Measurements from ENCODE around the gene SNX32.

DNA sequence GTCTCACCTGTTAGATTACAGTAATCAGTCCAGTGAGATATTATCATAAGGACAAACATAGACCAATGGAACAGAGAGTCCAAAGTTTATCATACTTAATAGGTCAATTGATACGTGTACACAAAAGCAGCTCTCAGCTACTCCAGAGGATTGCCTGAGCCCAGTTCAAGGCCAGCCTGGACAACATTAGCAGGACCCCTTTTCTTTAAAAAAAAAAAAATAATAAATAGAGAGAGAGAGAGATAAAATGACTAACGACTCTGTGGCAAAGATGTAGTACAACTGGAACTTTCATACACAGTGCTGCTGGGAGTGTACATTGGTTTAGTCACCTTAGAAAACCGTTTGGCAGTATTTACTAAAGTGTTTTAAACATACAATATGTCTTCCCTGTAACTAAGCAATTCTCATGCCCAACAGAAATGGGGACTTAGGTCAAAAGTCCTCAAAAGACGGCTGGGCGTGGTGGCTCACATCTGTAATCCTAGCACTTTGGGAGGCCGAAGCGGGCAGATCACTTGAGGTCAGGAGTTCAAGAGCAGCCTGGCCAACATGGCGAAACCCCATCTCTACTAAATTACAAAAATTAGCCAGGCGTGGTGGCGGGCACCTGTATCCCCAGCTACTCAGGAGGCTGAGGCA lies 10.6 kb downstream of the SNX32 start:
- TF ChIP-seq, protein P1, sequence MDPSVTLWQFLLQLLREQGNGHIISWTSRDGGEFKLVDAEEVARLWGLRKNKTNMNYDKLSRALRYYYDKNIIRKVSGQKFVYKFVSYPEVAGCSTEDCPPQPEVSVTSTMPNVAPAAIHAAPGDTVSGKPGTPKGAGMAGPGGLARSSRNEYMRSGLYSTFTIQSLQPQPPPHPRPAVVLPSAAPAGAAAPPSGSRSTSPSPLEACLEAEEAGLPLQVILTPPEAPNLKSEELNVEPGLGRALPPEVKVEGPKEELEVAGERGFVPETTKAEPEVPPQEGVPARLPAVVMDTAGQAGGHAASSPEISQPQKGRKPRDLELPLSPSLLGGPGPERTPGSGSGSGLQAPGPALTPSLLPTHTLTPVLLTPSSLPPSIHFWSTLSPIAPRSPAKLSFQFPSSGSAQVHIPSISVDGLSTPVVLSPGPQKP (CRISPR knock-in tag; IDR thresholded peaks at IDR 0.05): no peak
- TF ChIP-seq, protein P2, sequence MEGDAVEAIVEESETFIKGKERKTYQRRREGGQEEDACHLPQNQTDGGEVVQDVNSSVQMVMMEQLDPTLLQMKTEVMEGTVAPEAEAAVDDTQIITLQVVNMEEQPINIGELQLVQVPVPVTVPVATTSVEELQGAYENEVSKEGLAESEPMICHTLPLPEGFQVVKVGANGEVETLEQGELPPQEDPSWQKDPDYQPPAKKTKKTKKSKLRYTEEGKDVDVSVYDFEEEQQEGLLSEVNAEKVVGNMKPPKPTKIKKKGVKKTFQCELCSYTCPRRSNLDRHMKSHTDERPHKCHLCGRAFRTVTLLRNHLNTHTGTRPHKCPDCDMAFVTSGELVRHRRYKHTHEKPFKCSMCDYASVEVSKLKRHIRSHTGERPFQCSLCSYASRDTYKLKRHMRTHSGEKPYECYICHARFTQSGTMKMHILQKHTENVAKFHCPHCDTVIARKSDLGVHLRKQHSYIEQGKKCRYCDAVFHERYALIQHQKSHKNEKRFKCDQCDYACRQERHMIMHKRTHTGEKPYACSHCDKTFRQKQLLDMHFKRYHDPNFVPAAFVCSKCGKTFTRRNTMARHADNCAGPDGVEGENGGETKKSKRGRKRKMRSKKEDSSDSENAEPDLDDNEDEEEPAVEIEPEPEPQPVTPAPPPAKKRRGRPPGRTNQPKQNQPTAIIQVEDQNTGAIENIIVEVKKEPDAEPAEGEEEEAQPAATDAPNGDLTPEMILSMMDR (IDR thresholded peaks at IDR 0.05 in 2 of 3, conservative IDR thresholded peaks at IDR 0.05 in 1 of 3; ENCODE audit: insufficient read depth in 2 of 3, low read depth in 1 of 3, low read length in 3 of 3): no peak
- TF ChIP-seq TAF7 (tag; IDR thresholded peaks at IDR 0.05) (no peak), SIN3A (IDR thresholded peaks at IDR 0.05; ENCODE audit: borderline replicate concordance in 2 of 2, control insufficient read depth in 1 of 2, low read depth in 2 of 2, low read length in 2 of 2) (no peak), ERF (CRISPR knock-in tag; IDR thresholded peaks at IDR 0.05) (no peak)
